Measurements from ENCODE around the gene PXDN.
"Not testable (repeated sequence)": the region's sequence is repeated elsewhere in the genome, so short reads cannot be mapped to it uniquely, and the experiment has no call there.

Gene PXDN

DNA sequence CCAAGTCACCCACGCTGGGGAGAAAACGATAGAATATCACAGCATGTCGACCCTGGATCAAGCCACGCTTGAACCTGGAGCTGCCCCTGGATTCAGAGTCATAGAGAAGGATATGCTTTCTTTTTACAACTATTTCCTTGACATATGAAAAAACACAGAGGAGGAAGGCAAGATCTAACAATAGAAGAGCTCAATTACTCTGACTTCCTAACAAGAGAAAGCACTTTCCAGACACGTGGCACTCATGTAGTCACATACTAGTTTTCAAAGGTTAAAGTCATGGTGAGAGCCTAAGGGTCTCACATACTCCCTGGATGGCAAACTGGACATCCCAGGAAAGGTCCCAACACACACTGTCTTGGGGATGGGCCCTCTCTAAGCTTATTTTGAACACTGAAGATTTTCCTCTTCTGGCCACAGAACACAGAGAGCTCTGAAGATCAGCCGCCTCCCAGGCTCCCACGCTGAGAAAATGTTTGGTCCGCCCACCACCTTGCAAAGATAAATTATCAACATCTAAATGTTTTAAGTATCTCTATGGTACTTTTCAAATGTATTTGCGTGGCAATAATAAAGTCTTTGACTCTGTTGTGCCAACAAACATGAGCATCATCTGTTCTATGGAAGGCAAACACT is 4.9 kb downstream of the PXDN start:
- DNase-seq = no peak

DNA sequence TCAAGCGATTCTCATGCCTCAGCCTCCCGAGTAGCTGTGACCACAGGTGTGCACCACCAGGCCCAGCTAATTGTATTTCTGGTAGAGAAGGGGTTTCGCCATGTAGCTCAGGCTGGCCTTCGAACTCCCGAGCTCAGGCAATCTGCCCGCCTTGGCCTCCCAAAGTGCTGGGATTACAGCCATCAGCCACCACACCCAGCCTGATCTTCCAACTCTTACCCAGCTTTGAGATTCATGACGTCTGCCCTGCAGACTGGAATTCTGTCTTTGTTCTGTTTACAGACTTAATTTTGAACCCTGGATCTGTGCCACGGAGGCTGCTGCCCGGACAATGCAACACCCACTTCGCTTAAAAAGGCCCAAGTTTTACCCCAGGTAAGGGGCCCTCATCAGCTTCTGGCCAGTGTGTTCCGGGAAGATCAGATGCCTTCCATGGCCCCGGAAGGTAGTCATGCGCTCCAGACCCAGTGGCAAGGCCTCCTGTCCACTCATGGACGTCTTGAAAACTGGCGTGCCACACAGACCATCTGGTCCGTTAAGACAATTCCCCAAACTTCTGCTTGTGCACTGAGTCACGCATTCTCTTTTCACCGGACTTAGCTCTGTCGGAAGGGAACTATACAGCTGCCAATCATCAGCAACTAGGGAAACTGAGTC is 5.5 kb downstream of the PXDN start:
- no peak for DNase-seq

DNA sequence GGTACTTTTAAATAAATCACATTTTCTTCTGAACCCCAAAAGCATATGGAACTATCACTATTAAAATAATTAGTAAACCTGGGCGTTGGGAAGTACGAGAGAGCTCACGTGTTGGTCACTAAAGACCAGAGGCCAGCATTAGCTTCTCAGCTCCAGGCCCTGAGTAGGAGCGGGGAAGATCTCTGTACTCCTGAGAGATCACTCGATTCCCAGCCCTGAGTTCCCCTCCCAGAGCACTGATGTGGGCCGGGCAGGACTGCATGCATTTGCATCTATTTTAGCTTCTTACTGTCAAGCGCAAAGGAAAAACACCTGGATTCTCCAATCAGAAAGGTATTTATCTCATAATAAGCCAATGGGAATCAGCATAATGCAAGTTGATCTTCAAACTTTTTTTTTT is 6.2 kb downstream of the PXDN start:
- no peak for DNase-seq

DNA sequence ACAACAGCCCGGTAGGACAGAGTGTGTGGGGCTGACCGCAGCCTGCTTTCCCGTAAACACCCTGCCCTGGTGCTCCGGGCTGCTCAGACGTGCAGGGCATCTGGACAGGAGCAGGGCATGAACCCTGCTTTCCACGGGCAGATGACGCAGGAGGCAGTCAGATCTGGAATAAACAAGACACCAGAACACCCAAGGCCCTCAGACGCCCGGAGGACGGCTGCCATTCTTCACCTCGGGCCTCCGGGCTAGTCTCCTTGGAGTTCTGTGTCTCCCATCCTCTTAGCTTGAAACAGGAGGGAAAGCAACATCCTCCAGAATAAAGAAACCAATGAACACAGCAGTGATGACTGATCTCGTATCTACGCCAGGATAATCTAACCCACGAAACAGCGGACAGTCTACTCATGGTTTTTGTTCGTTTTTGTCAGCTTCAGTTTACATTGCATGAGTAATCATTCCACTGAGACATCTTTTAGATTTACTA is 7.3 kb downstream of the PXDN start:
- no peak for DNase-seq

DNA sequence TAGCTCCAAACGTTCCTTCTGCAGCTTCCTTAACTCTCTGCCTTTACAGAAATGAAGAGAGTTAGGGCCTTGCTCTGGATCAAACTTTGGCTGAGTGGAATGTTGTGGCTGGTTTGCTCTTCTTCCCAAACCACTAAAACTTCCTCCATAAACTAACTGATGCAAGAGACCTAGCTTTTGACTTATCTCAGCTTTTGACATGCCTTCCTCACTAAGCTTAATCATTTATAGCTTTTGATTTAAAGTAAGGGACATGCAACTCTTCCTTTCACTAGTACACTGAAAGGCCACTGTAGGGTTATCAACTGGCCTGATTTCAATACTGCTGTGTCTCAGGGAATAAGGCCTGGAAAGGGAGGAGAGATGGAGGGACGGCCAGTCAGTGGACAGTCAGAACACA is 8.3 kb downstream of the PXDN start:
- no peak for DNase-seq

DNA sequence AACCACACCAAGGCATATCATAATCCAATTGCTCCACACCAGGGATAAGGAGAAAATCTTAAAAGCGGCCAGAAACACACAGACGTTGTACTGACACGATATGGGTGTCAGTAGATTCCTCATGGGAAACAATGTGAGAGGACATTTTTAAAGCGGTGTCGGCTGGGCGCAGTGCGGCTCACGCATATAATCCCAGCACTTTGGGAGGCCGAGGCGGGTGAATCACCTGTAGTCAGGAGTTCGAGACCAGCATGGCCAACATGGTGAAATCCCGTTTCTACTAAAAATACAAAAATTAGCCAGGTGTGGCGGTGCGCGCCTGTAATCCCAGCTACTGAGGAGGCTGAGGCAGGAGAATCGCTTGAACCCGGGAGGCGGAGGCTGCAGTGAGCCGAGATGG is 11.0 kb downstream of the PXDN start:
- DNase-seq = not testable (repeated sequence)

DNA sequence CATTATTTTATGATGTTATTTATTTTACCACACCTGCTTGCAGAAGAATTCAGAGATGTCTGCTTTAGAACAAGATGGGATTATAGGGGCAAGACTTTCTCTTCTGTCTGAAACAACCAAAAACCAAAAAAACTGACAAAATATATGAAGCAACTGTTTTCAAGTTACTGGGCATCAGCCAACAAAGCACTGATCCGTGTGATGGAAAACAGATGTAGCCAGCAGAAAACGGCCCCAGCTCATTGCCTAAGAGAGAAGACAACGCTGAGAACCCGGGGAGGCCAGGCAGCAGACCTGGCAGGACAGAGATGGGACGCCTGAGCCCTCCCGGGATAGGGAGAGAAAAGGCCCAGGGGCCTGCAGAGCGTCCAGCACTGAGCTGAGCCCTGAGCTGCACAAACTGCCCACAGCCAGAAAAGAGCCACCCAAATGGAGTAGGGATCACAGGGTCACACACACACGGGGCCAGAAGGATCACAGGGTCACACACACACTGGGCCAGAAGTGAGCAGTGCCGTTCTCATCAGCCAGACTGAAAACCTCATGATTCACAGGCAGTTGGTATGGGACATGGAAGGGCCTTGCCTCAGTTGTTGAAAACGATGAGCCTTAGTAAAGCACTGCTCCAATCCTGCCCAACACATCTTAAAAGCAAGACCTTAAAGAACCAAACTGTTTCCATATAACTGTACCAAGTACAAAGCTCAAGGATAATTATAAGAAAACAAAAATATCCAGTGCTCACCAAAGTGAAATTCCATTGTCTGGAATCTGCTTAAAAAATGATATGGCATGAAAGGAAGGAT is 12.1 kb downstream of the PXDN start:
- no peak for DNase-seq

DNA sequence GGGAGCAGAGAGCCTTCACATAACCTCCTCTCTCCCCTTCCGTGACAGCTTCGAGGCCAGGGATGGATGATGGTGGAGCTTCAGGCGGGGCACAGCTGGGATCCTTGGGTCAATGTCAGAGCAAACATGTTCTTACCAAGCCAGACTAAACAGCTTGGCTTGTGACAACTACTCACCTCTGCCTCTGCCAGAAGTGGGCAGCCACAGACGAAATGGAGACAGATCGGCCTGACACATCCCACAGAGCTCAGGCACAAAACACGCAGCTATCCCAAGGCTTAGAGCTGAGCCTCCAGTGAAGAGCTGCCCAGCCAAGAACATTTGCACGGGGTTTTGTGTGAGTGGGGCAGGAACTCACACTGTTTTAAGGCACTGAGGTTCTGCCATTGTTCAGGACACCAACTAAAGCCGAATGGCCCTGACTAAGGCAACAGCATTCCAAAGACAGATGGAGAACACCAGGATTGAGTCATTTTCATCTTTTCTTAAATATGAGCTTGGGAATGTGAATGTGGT is 12.8 kb downstream of the PXDN start:
- no peak for DNase-seq

DNA sequence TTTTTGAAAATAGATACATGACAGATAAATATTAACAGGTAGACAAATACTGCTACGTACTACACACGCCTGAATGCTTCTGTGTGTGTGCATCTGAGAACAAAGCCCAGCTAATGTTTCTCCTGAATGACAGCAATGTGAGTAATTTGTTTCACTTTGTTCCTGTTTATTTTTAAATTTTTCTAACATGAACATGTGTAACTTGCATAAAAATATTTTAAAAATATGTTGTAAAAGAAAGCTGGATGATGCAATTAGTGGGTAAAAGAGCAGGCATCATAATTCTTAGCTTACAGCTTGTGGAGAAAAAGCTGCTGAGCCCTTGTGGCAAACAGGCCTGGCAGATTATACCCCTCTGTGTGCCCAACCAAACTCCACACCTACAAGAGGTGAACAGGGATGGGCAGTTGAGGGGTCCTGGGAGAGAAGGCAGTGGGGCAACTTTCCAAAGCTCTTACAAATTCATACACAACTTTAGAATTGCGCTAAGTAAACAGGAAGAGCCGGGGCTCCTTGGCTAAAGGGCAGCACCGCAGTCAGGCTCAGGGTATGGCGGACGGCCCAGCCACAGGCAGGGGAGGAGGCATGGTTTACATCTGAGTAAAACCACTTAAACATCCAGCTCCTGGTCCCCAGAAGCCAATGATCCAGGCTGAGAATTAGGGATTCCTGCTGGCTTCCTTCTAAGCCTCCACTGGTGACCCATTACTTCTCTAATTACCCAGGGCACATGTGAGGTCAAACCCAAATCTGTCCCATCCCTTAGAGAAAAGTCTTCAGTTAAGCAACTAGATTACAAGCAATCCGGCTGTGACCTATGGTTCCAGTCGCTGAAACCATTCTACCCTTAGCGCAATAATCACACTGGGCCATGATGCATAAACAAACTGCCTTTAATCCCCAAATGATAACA is 14.0 kb downstream of the PXDN start:
- DNase-seq = no peak

DNA sequence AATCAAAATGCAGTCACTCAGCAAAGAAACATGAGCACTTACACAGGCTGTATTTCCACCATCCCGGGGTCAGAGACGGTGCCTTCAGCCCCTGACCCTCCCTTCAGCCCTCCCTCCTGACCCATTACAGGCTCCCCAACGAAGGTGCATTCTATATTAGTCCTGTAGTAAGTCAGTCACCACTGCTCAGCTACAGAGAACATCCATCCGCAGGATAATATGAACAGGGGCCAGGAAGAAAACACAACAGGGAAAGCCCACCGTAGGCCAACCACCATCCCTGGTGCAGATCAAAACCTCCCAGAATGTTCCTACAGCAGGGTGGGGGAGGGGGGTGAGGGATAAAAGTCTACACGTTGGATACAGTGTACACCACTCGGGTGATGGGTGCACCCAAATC is 15.1 kb downstream of the PXDN start:
- no peak for DNase-seq

DNA sequence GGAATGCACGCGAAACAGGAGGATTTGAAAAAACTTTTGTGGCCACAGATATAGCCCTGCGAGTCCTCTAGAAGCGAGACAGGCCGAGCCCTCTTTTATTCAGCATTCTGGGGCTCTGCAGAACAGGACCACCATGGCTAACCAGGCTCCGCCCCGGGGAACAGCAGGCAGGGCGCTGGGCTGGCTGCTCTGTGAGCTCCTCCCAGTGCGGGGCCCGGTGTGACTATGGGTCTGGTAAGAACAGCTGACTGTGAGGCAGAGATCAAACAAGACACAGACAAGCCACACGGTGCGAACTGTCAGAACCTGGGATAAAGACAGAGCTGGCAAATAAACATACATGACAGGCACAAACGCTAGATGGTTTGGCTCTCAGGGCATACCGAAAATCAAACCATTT is 15.5 kb downstream of the PXDN start:
- DNase-seq = no peak

DNA sequence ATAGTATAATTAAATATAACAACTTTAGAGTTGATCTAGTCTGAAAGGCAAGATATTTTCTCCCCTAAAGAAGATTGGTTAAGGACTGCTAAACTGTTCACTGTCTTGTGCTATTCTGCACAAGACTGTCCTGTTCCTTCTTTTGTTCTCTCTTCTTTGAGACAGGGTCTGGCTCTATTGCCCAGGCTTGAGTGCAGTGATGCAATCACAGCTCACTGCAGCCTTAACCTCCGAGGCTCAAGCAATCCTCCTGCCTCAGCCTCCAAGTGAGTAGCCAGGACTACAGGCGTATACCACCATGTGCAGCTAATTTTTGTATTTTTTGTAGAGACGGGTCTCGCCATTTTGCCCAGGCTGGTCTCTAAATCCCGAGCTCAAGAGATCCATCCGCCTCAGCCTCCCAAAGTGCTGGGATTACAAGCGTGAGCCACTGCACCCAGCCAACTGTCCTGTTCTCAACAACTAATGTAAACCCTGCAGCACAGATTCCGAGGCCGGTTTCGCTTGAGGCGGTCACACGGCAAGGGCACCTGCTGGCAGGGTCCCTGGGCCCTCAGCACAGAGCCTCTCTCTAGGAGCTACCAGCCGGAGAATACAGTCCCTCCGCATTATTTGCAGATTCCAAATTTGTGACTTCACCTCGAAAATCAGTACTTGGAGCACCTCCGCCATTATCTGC is 16.4 kb downstream of the PXDN start:
- no peak for DNase-seq

DNA sequence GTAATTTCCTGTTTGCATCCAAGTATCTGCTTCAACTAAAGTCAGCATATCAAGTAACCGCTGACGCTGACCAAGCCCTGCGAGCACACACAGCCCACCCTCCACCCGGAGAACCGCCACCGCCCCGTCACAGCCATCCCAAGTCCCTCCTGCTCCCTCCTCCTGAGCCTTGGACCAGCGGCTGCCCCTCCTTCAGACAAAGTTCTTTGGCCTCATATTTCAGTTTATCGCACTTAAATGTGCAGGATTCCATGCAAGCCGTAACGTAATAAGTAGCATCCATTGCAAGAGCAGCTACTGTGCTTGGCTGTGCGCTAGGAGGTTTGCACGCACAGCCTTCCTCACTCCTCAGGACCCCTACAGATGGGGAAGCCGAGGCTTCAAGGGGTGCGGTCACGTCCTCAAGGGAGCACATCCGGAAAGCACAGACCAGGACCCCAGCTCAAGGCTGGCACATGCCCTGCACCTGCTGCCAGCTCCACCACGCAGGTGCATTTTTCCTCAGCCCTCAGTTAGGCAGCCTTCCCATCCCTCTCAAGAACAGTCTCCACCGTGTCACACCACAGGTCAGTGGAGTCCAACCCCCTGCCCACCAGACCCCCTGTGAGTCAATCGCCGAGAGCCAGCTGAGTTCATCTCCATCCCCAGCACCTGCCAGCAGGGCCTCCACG is 17.1 kb downstream of the PXDN start:
- no peak for DNase-seq

DNA sequence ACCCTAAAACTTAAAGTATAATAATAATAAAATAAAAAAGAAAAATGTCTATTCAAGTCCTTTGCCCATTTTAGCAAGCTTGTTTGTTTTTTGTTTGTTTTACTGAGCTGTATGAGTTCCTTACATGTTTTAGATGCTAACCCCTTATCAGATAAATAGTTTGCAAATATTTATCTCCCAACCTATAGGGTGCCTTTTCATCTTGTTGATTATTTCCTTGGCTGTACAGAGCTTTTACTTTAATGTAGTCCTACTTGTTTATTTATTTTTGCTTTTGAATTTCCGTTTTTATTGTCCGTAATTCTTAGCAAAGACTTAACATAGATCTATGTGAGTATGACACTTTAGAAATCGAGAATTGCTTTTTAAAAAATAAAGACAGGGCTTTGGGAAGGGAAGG is 17.8 kb downstream of the PXDN start:
- no peak for DNase-seq

DNA sequence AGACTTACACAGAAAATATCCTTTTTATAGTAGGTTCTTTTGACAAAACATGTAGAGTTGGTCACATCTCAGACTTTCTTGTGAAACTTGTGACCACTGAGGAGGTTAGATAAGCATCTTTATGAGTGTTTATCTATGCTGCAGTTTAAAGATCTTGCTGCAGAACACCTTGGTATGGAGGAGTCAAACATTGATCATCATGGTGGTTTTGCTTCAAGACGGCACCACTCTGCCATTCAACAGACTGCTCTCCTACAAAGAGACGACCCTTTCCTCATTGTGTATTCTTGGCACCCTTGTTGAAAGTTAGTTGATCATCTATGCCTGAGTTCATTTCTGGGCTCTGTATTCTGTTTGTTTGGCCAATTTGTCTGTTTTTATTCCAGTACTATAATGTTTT is 20.0 kb downstream of the PXDN start:
- not testable (repeated sequence) for DNase-seq

DNA sequence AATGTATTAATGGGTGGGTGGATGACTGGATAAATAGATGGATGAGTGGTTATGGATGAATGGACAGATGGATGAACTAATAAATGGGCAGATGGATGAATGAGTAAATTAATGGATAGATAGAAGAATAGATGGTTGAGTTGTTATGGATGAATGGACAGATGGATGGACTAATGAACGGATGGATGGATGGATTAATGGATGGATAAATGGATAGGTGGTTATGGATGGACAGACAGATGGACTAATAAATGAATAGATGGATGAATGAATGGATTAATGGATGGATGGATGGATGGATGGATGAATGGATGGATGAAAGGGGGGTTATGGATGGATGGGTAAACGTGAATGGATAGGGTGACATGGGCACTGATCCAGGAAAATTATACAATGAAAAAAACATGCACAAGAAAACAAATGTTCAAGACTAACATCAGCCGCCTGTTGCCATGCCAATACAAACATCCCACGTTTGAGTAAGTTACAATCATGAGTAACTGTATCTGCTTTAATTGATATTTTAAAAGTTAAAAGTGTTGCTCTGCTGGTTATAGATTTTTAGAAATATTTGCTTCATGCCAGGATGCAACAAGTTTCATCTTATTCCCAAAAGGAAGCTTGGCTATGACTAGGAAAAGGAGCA is 20.8 kb downstream of the PXDN start:
- no peak for DNase-seq

DNA sequence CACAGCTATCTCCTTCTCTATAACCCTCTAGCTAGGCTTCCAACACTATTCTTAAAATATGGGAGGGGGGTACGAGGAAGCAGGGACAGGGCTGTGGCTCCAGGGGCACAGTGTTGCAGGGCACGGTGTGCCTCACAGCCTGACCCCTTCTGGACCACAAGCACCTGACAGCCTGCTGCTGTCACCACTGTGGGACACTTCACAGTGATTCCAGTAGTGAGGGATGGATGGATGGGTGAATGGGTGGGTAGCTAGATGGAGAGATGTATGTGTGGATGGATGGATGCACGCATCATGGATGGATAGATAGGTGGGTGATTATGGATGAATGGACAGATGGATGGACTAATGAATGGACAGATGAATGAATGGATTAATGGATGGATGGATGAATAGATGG is 21.6 kb downstream of the PXDN start:
- DNase-seq = no peak

DNA sequence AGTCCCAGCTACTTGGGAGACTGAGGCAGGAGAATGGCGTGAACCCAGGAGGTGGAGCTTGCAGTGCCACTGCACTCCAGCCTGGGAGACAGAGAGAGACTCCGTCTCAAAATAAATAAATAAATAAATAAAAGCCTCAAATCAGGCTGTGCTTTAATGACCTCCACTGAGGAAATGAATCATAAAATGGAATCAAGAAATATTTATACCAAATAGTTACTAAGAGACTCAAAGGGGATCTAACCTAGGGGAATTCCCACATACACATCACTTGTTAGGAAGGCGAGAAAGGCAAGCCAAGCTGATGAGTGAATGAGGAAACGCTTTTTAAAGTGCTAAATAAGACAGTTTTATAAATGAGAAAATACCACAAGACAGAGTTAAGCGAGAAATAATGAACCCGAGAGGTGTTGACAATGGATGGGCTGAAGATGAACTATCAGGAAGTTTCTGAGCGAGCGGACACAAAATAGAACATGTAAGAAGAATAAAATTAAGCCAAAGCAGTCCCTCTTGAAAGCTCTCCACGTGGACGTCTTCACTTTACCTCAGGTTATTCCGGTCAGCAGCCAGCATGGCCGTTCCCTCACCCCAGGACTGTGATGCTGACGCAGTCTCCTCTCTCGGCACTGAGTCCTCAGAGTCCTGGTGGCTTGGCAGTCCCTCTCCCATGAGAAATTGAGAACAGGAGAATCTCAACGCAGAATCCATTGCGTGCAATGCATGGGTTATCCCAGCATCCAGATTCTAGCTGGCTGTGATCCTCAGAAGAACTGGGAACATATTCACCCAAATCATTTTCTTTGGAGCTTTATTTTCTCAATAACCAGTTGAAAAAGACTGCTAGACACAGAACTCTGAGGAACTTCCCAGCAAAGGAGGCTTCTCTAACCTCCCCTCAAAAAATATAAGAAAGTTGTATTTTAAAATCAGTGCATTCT is 22.3 kb downstream of the PXDN start:
- DNase-seq = no peak

DNA sequence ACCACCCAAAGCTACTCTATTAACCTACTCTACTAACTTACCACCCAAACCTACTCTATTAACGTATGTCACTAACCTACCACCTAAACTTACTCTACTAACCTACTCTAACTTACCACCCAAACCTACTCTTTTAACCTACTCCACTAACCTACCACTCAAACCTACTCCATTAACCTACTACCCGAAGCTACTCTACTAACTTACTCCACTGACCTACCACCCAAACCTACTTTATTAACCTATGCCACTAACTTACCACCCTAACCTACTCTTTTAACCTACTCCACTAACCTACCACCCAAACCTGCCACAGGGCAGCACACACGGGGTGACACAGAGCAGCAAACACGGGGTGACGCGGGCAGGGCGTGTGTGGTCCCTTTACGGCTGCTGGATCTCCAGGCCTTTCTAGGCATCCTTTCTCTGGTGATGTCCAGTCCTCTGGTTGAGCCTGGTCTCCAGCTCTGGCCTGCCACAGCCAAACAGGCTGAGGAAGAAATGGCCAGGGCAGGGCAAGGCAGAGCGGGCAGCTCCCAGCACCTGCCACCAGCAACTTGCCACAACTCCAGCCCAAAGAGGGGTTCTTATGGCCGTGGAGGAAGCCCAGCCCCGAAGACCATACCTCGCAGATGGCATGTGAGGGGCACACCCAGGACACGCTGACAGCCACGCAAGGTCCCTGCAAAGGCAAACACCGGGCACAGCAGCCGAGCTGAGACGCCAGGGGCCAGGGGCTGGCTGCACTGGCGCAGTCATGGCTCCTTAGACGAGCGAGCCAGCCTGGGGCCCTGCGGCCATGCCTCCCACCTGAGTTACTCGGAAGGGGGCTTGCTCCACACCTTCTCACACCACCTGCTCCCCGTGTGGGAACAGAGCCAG is 25.7 kb downstream of the PXDN start:
- no peak for DNase-seq
